Measurements from ENCODE around the gene PSMC2.

The PSMC2 gene

DNA sequence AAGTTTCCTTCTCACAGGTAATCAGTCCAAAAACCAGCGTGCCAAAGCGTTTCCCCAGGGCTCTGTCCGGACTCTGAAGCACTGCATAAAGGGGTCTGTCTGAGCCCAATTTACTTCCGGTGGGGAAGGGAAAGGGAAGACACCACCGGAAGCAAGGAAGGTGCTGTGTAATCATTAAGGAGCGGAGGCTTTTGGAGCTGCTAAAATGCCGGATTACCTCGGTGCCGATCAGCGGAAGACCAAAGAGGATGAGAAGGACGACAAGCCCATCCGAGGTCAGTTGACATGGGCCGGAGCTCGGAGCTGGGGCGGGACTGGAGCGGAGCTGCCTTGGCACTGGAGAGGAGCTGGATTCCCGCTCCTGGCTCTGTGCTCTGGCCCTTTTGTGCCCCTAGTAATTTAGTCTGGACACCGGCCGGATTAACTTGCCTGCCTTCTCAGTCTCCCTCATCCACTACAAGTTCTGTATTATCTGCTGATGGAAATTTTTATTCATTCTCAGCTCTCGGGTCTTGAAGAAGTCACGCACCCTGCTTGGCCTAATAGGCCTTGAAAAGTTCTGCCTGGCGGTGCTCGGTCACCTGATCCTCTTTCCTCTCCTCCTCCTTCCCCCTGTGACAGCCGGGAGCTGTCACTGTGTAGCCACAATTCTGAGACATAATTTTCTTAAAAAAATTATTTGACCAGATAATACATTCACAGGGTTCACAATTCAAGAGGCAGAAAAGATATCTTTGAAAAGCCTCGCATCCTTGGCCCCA lies at the start of gene PSMC2:
TSS of gene PSMC2 (plus strand) at position 137 of the 761 bp plus-strand sequence. CDS start at position 206, 69 bp downstream.
- DNase-seq (ENCODE audit: low read depth), result peak; percentile 70

- DNase-seq (ENCODE audit: low read depth), result no peak
Observed at GRCh38 chr7:103297837-103298179, 49.6 kb upstream of the PSMC2 start.

DNA sequence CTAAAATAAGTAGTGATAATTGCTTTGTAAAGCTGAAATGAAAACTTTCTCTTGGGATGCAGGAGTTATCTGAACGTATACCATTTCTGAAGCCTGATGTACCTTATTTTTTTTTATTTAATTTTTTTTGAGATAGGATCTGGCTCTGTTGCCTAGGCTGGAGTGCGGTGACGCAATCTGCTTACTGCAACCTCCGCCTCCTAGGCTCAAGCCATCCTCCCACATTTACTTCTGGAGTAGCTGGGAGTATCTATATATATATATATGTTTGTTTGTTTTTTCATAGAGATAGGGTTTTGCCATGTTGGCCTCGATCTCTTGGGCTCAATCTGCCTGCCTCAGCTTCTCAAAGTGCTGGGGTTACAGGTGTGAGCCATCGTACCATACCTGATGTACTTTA lies 47.8 kb upstream of the PSMC2 start:
- DNase-seq (ENCODE audit: low read depth), result no peak

- DNase-seq (ENCODE audit: low read depth), result no peak
Observed at GRCh38 chr7:103301441-103301840, 46.0 kb upstream of the PSMC2 start.

DNA sequence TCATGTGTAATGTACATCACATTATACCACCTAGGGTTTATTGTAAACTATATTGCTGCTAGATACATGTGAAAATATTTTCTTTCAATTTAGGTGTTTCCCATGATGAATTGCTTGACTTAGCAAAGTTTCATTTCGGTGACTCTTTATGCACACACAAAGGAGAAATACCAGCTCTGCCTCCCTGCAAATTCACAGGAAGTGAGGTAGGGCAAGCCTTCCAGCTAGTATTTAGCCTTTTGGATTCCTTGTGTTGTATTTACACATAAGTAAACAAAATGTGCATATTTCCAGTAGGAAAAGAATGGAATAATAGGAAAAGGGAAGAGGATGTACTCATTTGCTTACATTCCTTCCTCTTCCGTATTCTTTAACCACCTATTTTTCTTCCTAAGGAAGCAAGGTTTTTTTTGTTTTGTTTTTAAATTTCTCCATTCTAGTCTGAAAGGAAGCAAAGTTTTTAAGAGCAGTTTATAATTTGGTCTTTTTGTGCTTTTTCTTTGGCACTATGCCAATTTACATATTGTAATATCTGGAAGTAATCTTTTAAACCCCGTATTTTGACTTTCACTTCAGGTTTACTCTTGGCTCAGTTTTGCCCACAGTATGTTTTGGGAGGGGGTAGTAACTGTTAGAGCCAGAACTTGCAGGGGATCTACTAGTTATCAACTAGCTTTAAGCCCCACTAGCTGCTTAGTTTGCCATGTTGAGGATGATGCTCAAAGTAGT lies 39.8 kb upstream of the PSMC2 start:
- no peak for DNase-seq (ENCODE audit: low read depth)

- DNase-seq (ENCODE audit: low read depth), result no peak
Observed at GRCh38 chr7:103314852-103315251, 32.6 kb upstream of the PSMC2 start.

- no peak for DNase-seq (ENCODE audit: low read depth)
Observed at GRCh38 chr7:103316380-103316941, 31.0 kb upstream of the PSMC2 start.

- DNase-seq (ENCODE audit: low read depth), result no peak
Observed at GRCh38 chr7:103317009-103317408, 30.4 kb upstream of the PSMC2 start.

DNA sequence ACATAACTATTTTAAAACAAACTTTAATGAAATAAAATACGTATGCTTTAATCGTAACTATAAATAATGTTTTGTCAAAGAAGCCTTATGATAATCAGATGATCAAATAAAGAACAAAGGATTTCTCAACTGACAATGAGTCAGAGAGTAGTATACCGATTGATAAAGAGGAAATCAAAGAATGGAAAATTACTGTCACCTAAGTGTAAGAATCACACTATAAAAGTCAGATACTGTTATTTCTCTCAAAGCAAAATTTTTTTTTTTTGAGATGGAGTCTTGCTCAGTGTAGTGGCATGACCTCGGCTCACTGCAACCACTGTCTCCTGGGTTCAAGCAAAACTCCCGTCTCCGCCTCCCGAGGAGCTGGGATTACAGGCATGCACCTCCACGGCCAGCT lies 21.7 kb upstream of the PSMC2 start:
- DNase-seq (ENCODE audit: low read depth), result no peak

DNA sequence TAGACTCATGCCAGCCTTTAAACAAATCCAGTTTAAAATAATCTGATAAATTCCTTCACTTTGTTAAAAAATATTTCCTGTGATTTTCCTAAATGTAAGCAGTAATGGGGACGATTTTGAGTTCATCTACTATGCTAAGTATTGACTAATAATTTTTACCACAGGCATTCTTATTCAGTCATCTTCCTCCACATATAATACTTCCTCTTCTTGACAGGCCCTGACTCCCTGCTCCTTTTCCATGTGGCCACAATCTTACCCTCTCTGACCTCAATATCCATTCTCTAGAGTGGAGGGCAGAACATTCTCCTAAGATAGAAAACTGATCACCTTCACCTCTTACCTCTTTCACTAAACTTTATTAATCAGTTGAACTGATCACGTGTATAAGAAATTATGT lies 10.7 kb upstream of the PSMC2 start:
- DNase-seq (ENCODE audit: low read depth), result no peak

DNA sequence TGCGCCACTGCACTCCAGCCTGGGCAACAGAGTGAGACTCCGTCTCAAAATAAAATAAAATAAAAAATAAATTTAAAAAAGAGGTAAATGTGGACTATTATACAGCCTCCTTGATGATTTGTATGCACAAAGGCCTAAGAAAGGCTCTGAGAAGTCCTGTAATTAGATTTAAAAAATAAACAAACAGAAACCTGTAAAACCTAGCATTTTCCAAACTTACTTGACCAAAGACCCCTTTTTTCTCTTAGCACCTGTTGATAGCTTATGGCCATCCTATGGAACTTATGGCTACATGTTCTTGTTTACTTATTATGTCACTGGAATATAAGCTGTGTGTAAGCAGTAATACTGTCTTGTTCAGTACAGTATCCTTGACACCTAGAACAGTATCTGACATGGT lies 8.6 kb upstream of the PSMC2 start:
- no peak for DNase-seq (ENCODE audit: low read depth)

DNA sequence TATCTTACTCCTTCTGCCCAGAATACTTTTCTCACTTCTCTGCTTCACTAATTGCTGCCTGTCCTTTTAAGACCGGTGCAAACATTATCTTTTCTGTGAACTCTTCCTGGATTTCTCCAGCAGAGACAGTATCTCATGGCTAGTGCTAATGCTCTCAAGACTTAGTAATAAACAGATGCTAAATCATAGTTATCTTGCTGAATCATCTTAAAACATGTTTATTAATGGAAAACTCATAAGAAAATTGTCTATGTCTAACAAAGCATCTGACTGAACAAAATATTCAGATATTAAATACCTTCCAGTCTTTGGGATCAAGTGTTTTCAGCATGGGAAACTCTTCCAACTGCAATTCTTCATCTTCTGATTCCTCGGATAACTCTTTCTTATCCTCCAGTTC lies 6.0 kb upstream of the PSMC2 start:
- DNase-seq (ENCODE audit: low read depth), result no peak

GRCh38 chr7:103343332-103343731 lies 4.1 kb upstream of the PSMC2 start:
- DNase-seq (ENCODE audit: low read depth), result no peak

GRCh38 chr7:103343758-103344452 lies 3.5 kb upstream of the PSMC2 start:
- DNase-seq (ENCODE audit: low read depth), result peak; percentile 6

GRCh38 chr7:103344453-103345149 lies 2.8 kb upstream of the PSMC2 start, which contains the start of gene DNAJC2:
TSS of gene DNAJC2 (minus strand) at chr7:103344767. CDS start at chr7:103344622, 145 bp downstream.
- DNase-seq (ENCODE audit: low read depth), result peak; percentile 78

DNA sequence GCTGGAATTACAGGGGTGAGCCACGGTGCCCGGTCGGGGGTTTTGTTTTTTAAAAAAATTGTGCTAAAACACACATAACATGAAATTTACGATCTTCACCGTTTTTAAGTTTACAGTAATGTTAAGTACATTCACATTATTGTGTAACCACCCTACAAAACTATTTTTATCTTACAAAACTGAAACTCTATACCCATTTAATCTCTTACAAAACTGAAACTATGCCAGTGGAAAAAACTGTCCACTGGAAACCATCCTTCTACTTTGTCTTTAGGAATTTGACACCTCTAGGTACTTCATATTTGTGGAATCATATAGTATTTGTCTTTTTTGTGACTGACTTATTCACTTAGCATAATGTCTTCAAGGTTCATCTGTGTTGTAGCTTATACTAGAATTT lies 1.0 kb upstream of the PSMC2 start:
- DNase-seq (ENCODE audit: low read depth), result no peak

GRCh38 chr7:103348452-103348851 lies 1.0 kb downstream of the PSMC2 start:
- no peak for DNase-seq (ENCODE audit: low read depth)

DNA sequence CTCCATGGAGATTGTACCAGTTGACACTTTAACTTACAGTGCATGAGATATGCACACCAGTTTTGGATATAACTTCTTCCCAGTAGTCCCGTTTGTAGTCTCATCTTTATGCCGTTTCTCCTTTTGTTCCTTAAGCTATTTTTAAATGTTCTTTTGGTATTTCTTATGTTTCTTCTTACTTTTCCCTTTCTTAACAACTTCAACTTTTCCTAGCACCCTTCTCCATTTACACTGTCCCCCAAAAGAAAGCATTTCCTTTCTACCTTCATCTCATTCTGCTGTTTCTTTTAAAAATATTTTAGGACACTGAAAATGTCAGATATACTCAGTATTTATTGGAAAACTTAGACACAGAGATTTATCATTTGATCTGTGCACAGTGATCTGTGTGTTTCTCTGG lies 1.5 kb downstream of the PSMC2 start:
- no peak for DNase-seq (ENCODE audit: low read depth)

DNA sequence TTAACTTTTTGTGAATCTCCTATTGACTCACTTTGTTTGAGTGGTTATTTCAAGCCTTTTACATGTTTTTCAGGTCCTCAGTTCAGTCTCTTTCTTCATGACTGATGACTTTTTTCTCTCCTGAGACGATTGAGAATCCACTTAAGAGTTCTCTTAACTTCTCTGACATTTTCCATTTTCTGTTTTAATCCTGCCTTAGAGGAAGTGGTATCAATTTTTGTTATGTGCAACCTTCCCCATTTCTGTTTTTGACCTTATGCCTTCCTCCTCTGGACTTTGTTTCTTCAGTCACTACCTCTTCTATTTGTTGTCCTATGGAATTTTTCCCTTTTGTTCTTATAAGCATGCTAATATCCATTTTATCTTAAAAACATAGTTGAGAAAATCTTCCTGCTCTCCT lies 2.4 kb downstream of the PSMC2 start:
- no peak for DNase-seq (ENCODE audit: low read depth)

GRCh38 chr7:103369432-103369831 lies 22.0 kb downstream of the PSMC2 start:
- no peak for DNase-seq (ENCODE audit: low read depth)

DNA sequence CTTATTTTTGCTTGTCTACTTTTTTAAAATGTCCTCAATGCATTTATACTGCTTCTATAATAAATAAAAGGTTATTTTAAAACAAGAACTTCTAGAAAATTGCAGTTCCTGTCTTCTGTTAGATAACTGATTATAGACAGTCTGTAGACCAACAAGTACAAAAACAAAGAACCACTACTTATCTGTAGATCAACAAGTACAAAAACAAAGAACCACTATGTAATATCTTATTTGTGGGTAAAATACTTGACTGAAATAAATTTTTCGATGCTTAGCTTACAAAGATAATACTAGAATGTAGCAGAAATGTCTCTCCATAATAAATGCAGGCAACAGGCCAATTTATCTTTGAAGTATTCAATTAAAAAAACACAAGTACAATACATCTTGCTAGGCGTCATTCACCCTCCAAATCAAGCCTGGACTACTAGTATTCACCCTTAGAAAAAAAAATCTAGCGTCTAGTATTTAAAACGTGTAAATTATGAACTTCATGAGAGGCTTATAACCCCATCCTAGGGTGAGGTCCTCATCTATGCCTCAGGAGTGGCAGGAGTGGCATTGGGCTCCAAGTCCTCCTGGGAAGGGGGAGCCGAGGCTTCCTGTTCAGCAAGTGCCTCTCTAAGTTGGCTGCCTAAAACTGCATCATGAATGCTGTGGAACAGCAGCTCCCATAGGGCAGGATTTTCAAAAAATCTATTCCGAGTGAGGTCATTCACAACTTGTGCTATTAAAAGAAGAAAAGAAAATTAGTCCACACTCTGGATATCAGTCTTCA lies 26.6 kb downstream of the PSMC2 start:
- no peak for DNase-seq (ENCODE audit: low read depth)

Data from activated T-helper 9 cell treated with anti-CD3 and anti-CD28 coated beads, Interleukin-2, amount 50 U/mL, for 16 hours (primary cell).